Testis (tissue), 3 donors: ENCODE data around the gene MYO7B. TPM values are rescaled to one million over a fixed set of nuclear protein-coding genes. Genes with fewer than 3 reads are reported as not detected.

Source experiments
- DNase-seq: peaks from one replicate; pipeline ENCODE4 v3.0.0-alpha.2; 2019
- H3K27ac ChIP-seq, 2 donors: fragments of 200-600 bp; sonication (generic); one replicate each; pipeline ENCODE4 v1.5.1; 2019
- H3K27me3 ChIP-seq: fragments of 200-600 bp; sonication (generic); one replicate; pipeline ENCODE4 v1.5.1; 2019
- H3K36me3 ChIP-seq: fragments of 200-600 bp; sonication (generic); one replicate; pipeline ENCODE4 v1.5.1; 2017; ENCODE audit warnings: low read depth; ENCODE audit errors: missing control alignments
- H3K4me1 ChIP-seq: fragments of 200-600 bp; sonication (generic); one replicate; pipeline ENCODE4 v1.5.1; 2019
- H3K4me3 ChIP-seq, 2 donors: fragments of 200-600 bp; sonication (generic); one replicate each; pipeline ENCODE4 v1.5.1; 2017 to 2019
- H3K9me3 ChIP-seq: fragments of 200-600 bp; sonication (generic); one replicate; pipeline ENCODE4 v1.5.1; 2017
- POLR2A ChIP-seq: fragments of 450-650 bp; IDR thresholded peaks from one replicate; pipeline ENCODE4 v1.6.1; 2017; ENCODE audit warnings: antibody characterized with exemption, mild to moderate bottlenecking, moderate library complexity
- WGBS, 2 donors: methylation state at CpG; one replicate each; pipeline ENCODE4 v1.1.5; 2018; 5-methylcytosine and 5-hydroxymethylcytosine counted together
- intact Hi-C: fragments of 100-400 bp; cut with DNase I; formaldehyde crosslinking; loops from one replicate; pipeline ENCODE4 v1.15.1; 2023; ENCODE audit warnings: low total_unique reads
- polyA plus RNA-seq: library from polyadenylated mRNA; stranded (reverse); fragments of 350-450 nt; fragmentation: Illumina TruSeq; extraction: RNeasy Lipid Tissue Mini Kit (QIAGEN cat#74804); gene quantifications from one replicate; pipeline ENCODE4 v1.2.3, GENCODE V29; 2014; ENCODE audit warnings: low read depth, low replicate concordance; ENCODE audit not compliant: insufficient read depth
- total RNA-seq, 2 donors: library from RNA; depleted of rRNA; stranded (reverse); fragments of >200 nt; gene quantifications; one replicate each; pipeline ENCODE4 v1.2.3, GENCODE V29; 2016
- TF ChIP-seq, protein P1 (sequence below), 3 experiments: fragments of 450-650 bp in 2 of 3; fragments of 200-600 bp in 1 of 3; sonication (generic) in 1 of 3; IDR thresholded peaks; one replicate each; pipeline ENCODE4 v1.5.1; 2016 to 2019; ENCODE audit warnings: antibody characterized with exemption in 3 of 3, mild to moderate bottlenecking in 2 of 3, moderate library complexity in 1 of 3

Gene MYO7B
- total and polyA plus RNA-seq, 3 donors from 2014 or later = 3.6 to 5.6 (median 4.2) TPM

DNA sequence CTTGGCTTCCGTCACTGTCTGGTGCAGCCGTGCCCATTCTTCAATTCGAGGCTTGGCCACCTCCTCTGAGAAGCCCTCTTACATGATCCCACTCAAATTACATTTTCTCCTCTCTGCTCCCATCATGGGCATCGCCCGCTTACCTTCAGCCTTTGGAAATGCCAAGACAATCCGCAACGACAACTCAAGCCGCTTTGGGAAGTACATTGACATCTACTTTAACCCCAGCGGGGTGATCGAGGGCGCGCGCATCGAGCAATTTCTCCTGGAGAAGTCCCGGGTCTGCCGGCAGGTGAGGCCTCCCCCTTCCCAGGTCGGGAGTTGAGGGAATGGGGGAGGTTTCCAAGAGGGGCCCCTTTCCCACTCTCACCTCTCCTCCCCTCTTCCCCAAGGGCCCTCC, 38.3 kb downstream of the MYO7B start:
- intact Hi-C loops = no loop called here
- Histone ChIP-seq H3K27me3 (no peaks in the 10 kb centered on the region), H3K36me3 (no peaks in the 10 kb centered on the region), H3K27ac (no peak overlapping the region), H3K4me1 (peaks cover 21% of the 10 kb centered on the region), H3K9me3 (no peaks in the 10 kb centered on the region), H3K4me3 (no peak overlapping the region)
- TF ChIP-seq, protein P1, sequence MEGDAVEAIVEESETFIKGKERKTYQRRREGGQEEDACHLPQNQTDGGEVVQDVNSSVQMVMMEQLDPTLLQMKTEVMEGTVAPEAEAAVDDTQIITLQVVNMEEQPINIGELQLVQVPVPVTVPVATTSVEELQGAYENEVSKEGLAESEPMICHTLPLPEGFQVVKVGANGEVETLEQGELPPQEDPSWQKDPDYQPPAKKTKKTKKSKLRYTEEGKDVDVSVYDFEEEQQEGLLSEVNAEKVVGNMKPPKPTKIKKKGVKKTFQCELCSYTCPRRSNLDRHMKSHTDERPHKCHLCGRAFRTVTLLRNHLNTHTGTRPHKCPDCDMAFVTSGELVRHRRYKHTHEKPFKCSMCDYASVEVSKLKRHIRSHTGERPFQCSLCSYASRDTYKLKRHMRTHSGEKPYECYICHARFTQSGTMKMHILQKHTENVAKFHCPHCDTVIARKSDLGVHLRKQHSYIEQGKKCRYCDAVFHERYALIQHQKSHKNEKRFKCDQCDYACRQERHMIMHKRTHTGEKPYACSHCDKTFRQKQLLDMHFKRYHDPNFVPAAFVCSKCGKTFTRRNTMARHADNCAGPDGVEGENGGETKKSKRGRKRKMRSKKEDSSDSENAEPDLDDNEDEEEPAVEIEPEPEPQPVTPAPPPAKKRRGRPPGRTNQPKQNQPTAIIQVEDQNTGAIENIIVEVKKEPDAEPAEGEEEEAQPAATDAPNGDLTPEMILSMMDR (IDR thresholded peaks at IDR 0.05) = no peak
- TF ChIP-seq POLR2A = no peak
- WGBS, 2 donors = 94 to 97% methylated on average over 17 of the region's 17 CpGs
- DNase-seq = no peak

DNA sequence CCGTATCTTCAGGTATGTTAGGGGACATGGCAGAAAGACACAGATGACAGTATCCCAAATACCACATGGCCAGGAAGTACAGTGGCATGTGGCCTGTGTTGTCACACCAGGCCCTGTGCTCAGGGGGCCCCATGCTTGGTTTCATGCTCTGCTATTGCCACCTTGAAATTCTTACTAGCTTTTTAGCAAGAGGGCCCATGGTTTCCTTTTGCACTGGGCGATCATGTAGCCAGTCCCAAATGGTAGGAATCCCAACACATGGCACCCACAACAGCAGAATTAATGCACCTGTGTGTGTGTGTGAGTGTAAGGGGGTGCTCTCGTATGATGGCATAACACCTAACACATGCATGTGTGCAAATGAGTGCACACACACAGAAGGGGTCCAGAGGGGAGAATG, 39.2 kb downstream of the MYO7B start:
- Histone ChIP-seq H3K27ac (no peak overlapping the region), H3K4me3 (no peak overlapping the region), H3K9me3 (no peaks in the 10 kb centered on the region), H3K27me3 (no peaks in the 10 kb centered on the region), H3K4me1 (peaks cover 16% of the 10 kb centered on the region), H3K36me3 (no peaks in the 10 kb centered on the region)
- intact Hi-C loops = no loop called here
- DNase-seq = peak; percentile 4
- TF ChIP-seq, protein P1 (IDR thresholded peaks at IDR 0.05) = no peak
- 98 to 100% methylated on average over 3 of the region's 3 CpGs for WGBS, 2 donors

DNA sequence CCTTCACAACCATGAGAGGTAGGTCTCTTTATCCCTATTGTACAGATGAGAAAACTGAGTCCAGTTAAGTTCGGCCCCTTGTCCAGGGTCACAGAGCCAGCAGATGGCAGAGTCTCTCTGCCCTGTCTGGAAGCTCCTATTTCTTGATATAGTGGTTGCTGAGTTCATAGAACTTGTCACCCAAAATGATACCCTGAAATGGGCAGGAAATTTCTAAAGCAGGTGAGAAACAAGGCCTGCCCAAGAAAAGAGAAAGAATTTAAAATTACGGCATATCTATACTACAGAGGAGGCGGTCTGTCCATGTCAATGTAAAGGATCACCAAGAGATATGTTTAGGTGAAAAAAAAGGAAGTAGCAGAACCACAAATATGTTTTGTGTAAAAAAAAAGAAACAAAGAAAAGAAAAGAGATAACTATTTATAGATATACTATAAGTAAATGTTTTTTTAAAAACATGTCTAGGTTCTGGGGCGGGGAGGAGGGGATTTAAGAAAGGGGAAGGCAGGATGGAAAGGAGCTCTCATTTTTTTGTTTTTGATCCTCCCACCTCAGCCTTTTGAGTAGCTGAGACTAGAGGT, 39.8 kb downstream of the MYO7B start:
- TF ChIP-seq, protein P1 (IDR thresholded peaks at IDR 0.05) = no peak
- TF ChIP-seq POLR2A = no peak
- 86 to 91% methylated on average over 4 of the region's 4 CpGs for WGBS, 2 donors
- no peaks in the 10 kb centered on the region for H3K9me3 ChIP-seq
- no peaks in the 10 kb centered on the region for H3K36me3 ChIP-seq
- no peak overlapping the region for H3K4me3 ChIP-seq
- no peaks in the 10 kb centered on the region for H3K27me3 ChIP-seq
- no peak overlapping the region for H3K27ac ChIP-seq
- intact Hi-C loops = no loop called here
- DNase-seq = no peak
- H3K4me1 ChIP-seq = peaks cover 10% of the 10 kb centered on the region

DNA sequence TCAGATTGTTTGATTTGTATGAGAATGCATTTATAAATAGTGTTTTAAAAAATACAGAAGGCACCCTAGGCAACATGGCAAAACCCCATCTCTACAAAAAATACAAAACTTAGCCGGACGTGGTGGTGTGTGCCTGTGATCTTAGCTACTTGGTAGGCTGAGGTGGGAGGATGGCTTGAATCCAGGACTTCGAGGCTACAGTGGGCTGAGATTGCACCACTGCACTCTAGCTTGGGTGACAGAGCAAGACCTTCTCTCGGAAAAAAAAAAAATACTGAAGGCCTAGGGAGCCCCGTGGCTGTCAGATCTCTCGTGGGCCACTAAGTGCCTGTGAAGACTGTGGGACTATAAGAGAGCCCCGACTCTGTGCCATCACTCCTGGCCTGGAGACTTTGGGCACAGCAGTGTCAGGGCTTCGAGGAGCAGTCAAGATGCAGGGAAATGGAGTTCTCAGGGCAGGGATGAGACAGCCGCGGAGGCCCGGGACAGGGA, 40.5 kb downstream of the MYO7B start:
- peaks cover 9% of the 10 kb centered on the region for H3K4me1 ChIP-seq
- no peak overlapping the region for H3K27ac ChIP-seq
- no peaks in the 10 kb centered on the region for H3K27me3 ChIP-seq
- TF ChIP-seq, protein P1 (IDR thresholded peaks at IDR 0.05) = no peak
- TF ChIP-seq POLR2A = no peak
- 46 to 56% methylated on average over 8 to 11 of the region's 11 CpGs for WGBS, 2 donors
- H3K9me3 ChIP-seq = no peaks in the 10 kb centered on the region
- no peaks in the 10 kb centered on the region for H3K36me3 ChIP-seq
- no peak overlapping the region for H3K4me3 ChIP-seq
- DNase-seq = no peak
- intact Hi-C loops = no loop called here
